LNCAP (cell line): ENCODE results near the gene TSC22D2.

Experiments used
- TF ChIP-seq, protein P1 (sequence below): fragments of 450-650 bp; IDR thresholded peaks from 2 replicates; pipeline ENCODE4 v1.5.1; 2017; ENCODE audit warnings: mild to moderate bottlenecking

Gene TSC22D2

DNA sequence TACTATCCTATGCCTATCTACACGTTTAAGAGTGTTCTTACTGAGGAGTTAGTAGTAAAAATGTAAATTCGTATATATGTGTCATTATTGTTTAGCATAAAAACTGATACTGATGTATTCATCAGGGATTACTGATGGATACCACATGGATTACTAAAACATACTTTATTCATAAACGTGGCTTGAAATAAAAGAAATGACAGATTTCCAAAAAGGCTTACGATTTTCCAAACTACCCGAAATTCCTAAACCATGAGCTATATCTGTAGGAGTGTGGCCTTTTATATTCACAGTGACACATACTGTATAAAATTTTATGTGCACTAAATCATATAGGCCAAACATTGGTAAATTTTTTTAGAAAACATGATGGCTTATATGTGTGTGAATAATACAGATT lies 6.9 kb downstream of the TSC22D2 start:
- TF ChIP-seq, protein P1, sequence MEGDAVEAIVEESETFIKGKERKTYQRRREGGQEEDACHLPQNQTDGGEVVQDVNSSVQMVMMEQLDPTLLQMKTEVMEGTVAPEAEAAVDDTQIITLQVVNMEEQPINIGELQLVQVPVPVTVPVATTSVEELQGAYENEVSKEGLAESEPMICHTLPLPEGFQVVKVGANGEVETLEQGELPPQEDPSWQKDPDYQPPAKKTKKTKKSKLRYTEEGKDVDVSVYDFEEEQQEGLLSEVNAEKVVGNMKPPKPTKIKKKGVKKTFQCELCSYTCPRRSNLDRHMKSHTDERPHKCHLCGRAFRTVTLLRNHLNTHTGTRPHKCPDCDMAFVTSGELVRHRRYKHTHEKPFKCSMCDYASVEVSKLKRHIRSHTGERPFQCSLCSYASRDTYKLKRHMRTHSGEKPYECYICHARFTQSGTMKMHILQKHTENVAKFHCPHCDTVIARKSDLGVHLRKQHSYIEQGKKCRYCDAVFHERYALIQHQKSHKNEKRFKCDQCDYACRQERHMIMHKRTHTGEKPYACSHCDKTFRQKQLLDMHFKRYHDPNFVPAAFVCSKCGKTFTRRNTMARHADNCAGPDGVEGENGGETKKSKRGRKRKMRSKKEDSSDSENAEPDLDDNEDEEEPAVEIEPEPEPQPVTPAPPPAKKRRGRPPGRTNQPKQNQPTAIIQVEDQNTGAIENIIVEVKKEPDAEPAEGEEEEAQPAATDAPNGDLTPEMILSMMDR: no peak

GRCh38 chr3:150419076-150419868 lies 11.2 kb downstream of the TSC22D2 start:
- TF ChIP-seq, protein P1: no peak

GRCh38 chr3:150419959-150420358 lies 11.9 kb downstream of the TSC22D2 start:
- TF ChIP-seq, protein P1: no peak

DNA sequence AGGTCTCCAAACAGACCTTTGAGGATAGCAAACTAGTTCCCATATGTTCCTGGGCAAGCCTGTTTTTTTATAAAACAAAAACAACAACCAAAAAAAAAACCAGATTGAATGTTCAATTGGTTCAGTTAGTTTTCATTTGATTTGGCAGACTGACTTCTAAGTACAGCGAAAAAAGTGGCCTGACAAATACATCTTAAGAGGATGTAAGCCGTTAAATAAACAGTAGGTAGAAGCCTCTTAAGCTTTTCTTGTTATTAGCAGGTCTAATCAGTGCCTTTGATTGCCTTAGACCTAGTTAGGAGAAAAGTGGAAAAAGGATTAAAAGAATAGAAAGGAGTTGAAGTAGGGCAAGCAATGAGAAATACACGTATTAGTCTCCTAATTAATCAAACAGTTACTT lies 13.2 kb downstream of the TSC22D2 start:
- TF ChIP-seq, protein P1: no peak

GRCh38 chr3:150421799-150422548 lies 13.9 kb downstream of the TSC22D2 start:
- TF ChIP-seq, protein P1: no peak

- TF ChIP-seq, protein P1: no peak
Measured at GRCh38 chr3:150422907-150423306, 14.8 kb downstream of the TSC22D2 start.

DNA sequence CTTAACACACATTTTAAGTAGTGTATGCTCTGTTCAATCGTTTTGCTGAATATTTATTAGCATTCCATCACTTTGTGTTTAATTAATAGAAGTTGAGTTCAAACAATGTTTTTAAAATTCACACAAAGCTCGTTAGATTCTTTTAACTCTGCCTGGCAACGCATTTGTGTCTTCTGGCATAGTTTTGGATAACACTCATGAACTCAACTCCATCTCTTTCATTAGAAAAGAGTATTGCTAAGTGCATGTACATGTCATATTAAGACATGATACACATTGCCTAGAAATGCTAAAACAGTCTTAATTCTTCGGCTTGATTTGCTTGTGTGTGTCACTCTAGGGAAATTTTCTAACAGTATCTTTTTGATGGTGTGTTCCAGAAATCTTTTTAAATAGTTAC lies 15.7 kb downstream of the TSC22D2 start:
- TF ChIP-seq, protein P1: no peak
